Measurements from ENCODE around the gene KLHL14.
A peak's percentile ranks its signal among the peaks of the same experiment; 100 is the strongest.

KLHL14 gene

GRCh38 chr18:32769071-32769585, 3.7 kb downstream of the KLHL14 start:
- peaks cover 60% of the 10 kb centered on the region for H3K27me3 ChIP-seq (ENCODE audit: insufficient read depth, low read length)
- peaks cover 21% of the 10 kb centered on the region for H3K4me1 ChIP-seq (ENCODE audit: insufficient read depth, low read length)
- peak overlapping the region; percentile 45; the same call in 1 of the 2 replicates for H3K9ac ChIP-seq (ENCODE audit: low read depth, low read length)
- H3K36me3 ChIP-seq (ENCODE audit: insufficient read depth, low read depth, low read length) = no peaks in the 10 kb centered on the region
- peak overlapping the region; percentile 90 for H3K4me3 ChIP-seq (ENCODE audit: low read length)
- H3K27ac ChIP-seq (ENCODE audit: low read length) = no peak overlapping the region
- no peaks in the 10 kb centered on the region for H3K9me3 ChIP-seq (ENCODE audit: insufficient read depth, low read depth, low read length)

GRCh38 chr18:32767400-32767799, 5.4 kb downstream of the KLHL14 start:
- H3K36me3 ChIP-seq (ENCODE audit: insufficient read depth, low read depth, low read length) = no peaks in the 10 kb centered on the region
- peaks cover 43% of the 10 kb centered on the region for H3K27me3 ChIP-seq (ENCODE audit: insufficient read depth, low read length)
- H3K4me3 ChIP-seq (ENCODE audit: low read length) = no peak overlapping the region
- H3K27ac ChIP-seq (ENCODE audit: low read length) = no peak overlapping the region
- H3K4me1 ChIP-seq (ENCODE audit: insufficient read depth, low read length) = peaks cover 6% of the 10 kb centered on the region; the same call in 1 of the 2 replicates
- no peak overlapping the region for H3K9ac ChIP-seq (ENCODE audit: low read depth, low read length)
- no peaks in the 10 kb centered on the region for H3K9me3 ChIP-seq (ENCODE audit: insufficient read depth, low read depth, low read length)

GRCh38 chr18:32764611-32765244, 8.1 kb downstream of the KLHL14 start:
- Histone ChIP-seq H3K9me3 (ENCODE audit: insufficient read depth, low read depth, low read length) (no peaks in the 10 kb centered on the region), H3K9ac (ENCODE audit: low read depth, low read length) (no peak overlapping the region), H3K27ac (ENCODE audit: low read length) (no peak overlapping the region), H3K27me3 (ENCODE audit: insufficient read depth, low read length) (peaks cover 23% of the 10 kb centered on the region), H3K4me1 (ENCODE audit: insufficient read depth, low read length) (peaks cover 26% of the 10 kb centered on the region; the same call in 1 of the 2 replicates), H3K4me3 (ENCODE audit: low read length) (no peak overlapping the region), H3K36me3 (ENCODE audit: insufficient read depth, low read depth, low read length) (no peaks in the 10 kb centered on the region)

GRCh38 chr18:32763293-32763692, 9.5 kb downstream of the KLHL14 start:
- H3K9me3 ChIP-seq (ENCODE audit: insufficient read depth, low read depth, low read length) = no peaks in the 10 kb centered on the region
- no peaks in the 10 kb centered on the region for H3K36me3 ChIP-seq (ENCODE audit: insufficient read depth, low read depth, low read length)
- H3K4me3 ChIP-seq (ENCODE audit: low read length) = no peak overlapping the region
- H3K27ac ChIP-seq (ENCODE audit: low read length) = no peak overlapping the region
- no peak overlapping the region for H3K9ac ChIP-seq (ENCODE audit: low read depth, low read length)
- H3K27me3 ChIP-seq (ENCODE audit: insufficient read depth, low read length) = peaks cover 10% of the 10 kb centered on the region; the same call in 1 of the 2 replicates
- peaks cover 25% of the 10 kb centered on the region; the same call in 1 of the 2 replicates for H3K4me1 ChIP-seq (ENCODE audit: insufficient read depth, low read length)

GRCh38 chr18:32761231-32761630, 11.6 kb downstream of the KLHL14 start:
- H3K9ac ChIP-seq (ENCODE audit: low read depth, low read length) = no peak overlapping the region
- no peaks in the 10 kb centered on the region for H3K36me3 ChIP-seq (ENCODE audit: insufficient read depth, low read depth, low read length)
- H3K9me3 ChIP-seq (ENCODE audit: insufficient read depth, low read depth, low read length) = no peaks in the 10 kb centered on the region
- H3K27ac ChIP-seq (ENCODE audit: low read length) = no peak overlapping the region
- H3K27me3 ChIP-seq (ENCODE audit: insufficient read depth, low read length) = no peaks in the 10 kb centered on the region
- peaks cover 25% of the 10 kb centered on the region; the same call in 1 of the 2 replicates for H3K4me1 ChIP-seq (ENCODE audit: insufficient read depth, low read length)
- no peak overlapping the region for H3K4me3 ChIP-seq (ENCODE audit: low read length)

- Histone ChIP-seq H3K36me3 (ENCODE audit: insufficient read depth, low read depth, low read length) (no peaks in the 10 kb centered on the region), H3K27me3 (ENCODE audit: insufficient read depth, low read length) (no peaks in the 10 kb centered on the region), H3K4me3 (ENCODE audit: low read length) (peak overlapping the region; percentile 29; the same call in 1 of the 2 replicates), H3K27ac (ENCODE audit: low read length) (no peak overlapping the region), H3K9me3 (ENCODE audit: insufficient read depth, low read depth, low read length) (no peaks in the 10 kb centered on the region), H3K4me1 (ENCODE audit: insufficient read depth, low read length) (peaks cover 33% of the 10 kb centered on the region; the same call in 1 of the 2 replicates), H3K9ac (ENCODE audit: low read depth, low read length) (no peak overlapping the region)
Measured at GRCh38 chr18:32760391-32760790, 12.4 kb downstream of the KLHL14 start.

- Histone ChIP-seq H3K36me3 (ENCODE audit: insufficient read depth, low read depth, low read length) (no peaks in the 10 kb centered on the region), H3K4me1 (ENCODE audit: insufficient read depth, low read length) (peaks cover 39% of the 10 kb centered on the region; the same call in 1 of the 2 replicates), H3K9me3 (ENCODE audit: insufficient read depth, low read depth, low read length) (no peaks in the 10 kb centered on the region), H3K27me3 (ENCODE audit: insufficient read depth, low read length) (no peaks in the 10 kb centered on the region), H3K9ac (ENCODE audit: low read depth, low read length) (no peak overlapping the region), H3K4me3 (ENCODE audit: low read length) (peak overlapping the region; percentile 29; the same call in 1 of the 2 replicates), H3K27ac (ENCODE audit: low read length) (no peak overlapping the region)
Measured at GRCh38 chr18:32759611-32760167, 13.1 kb downstream of the KLHL14 start.

GRCh38 chr18:32754508-32755263, 18.1 kb downstream of the KLHL14 start:
- H3K4me1 ChIP-seq (ENCODE audit: insufficient read depth, low read length) = peaks cover 29% of the 10 kb centered on the region; the same call in 1 of the 2 replicates
- H3K4me3 ChIP-seq (ENCODE audit: low read length) = peak overlapping the region; percentile 31; the same call in 1 of the 2 replicates
- H3K27ac ChIP-seq (ENCODE audit: low read length) = peak overlapping the region; percentile 28
- H3K9ac ChIP-seq (ENCODE audit: low read depth, low read length) = peak overlapping the region; percentile 47
- no peaks in the 10 kb centered on the region for H3K9me3 ChIP-seq (ENCODE audit: insufficient read depth, low read depth, low read length)
- no peaks in the 10 kb centered on the region for H3K36me3 ChIP-seq (ENCODE audit: insufficient read depth, low read depth, low read length)
- no peaks in the 10 kb centered on the region for H3K27me3 ChIP-seq (ENCODE audit: insufficient read depth, low read length)

GRCh38 chr18:32753656-32754260, 19.1 kb downstream of the KLHL14 start:
- Histone ChIP-seq H3K4me1 (ENCODE audit: insufficient read depth, low read length) (peaks cover 25% of the 10 kb centered on the region; the same call in 1 of the 2 replicates), H3K36me3 (ENCODE audit: insufficient read depth, low read depth, low read length) (no peaks in the 10 kb centered on the region), H3K4me3 (ENCODE audit: low read length) (no peak overlapping the region), H3K9me3 (ENCODE audit: insufficient read depth, low read depth, low read length) (no peaks in the 10 kb centered on the region), H3K27me3 (ENCODE audit: insufficient read depth, low read length) (no peaks in the 10 kb centered on the region; the same call in 1 of the 2 replicates), H3K27ac (ENCODE audit: low read length) (no peak overlapping the region), H3K9ac (ENCODE audit: low read depth, low read length) (no peak overlapping the region; the same call in 1 of the 2 replicates)

GRCh38 chr18:32750328-32750727, 22.5 kb downstream of the KLHL14 start:
- no peak overlapping the region for H3K27ac ChIP-seq (ENCODE audit: low read length)
- no peak overlapping the region for H3K9ac ChIP-seq (ENCODE audit: low read depth, low read length)
- H3K4me1 ChIP-seq (ENCODE audit: insufficient read depth, low read length) = peaks cover 16% of the 10 kb centered on the region; the same call in 1 of the 2 replicates
- H3K4me3 ChIP-seq (ENCODE audit: low read length) = no peak overlapping the region
- no peaks in the 10 kb centered on the region for H3K9me3 ChIP-seq (ENCODE audit: insufficient read depth, low read depth, low read length)
- no peaks in the 10 kb centered on the region for H3K36me3 ChIP-seq (ENCODE audit: insufficient read depth, low read depth, low read length)
- H3K27me3 ChIP-seq (ENCODE audit: insufficient read depth, low read length) = no peaks in the 10 kb centered on the region; the same call in 1 of the 2 replicates

GRCh38 chr18:32749809-32750208, 23.0 kb downstream of the KLHL14 start:
- Histone ChIP-seq H3K4me1 (ENCODE audit: insufficient read depth, low read length) (peaks cover 11% of the 10 kb centered on the region; the same call in 1 of the 2 replicates), H3K36me3 (ENCODE audit: insufficient read depth, low read depth, low read length) (no peaks in the 10 kb centered on the region), H3K27ac (ENCODE audit: low read length) (no peak overlapping the region), H3K9ac (ENCODE audit: low read depth, low read length) (no peak overlapping the region), H3K27me3 (ENCODE audit: insufficient read depth, low read length) (no peaks in the 10 kb centered on the region; the same call in 1 of the 2 replicates), H3K9me3 (ENCODE audit: insufficient read depth, low read depth, low read length) (no peaks in the 10 kb centered on the region), H3K4me3 (ENCODE audit: low read length) (no peak overlapping the region)

Measured in iPS-20b (cell line).